ENCODE measurements around the gene RGS12.

RGS12 gene

GRCh38 chr4:3307891-3308575 is 15.2 kb downstream of the RGS12 start:
- no peak overlapping the region for H3K27ac ChIP-seq (ENCODE audit: low read depth, low read length)
- no peak overlapping the region for H3K9ac ChIP-seq (ENCODE audit: low read depth, low read length)
- H3K4me1 ChIP-seq (ENCODE audit: control insufficient read depth, insufficient read depth, low read length), result peaks cover 15% of the 10 kb centered on the region
- H3K9me3 ChIP-seq (ENCODE audit: control insufficient read depth, insufficient read depth, low read length), result no peaks in the 10 kb centered on the region
- no peak overlapping the region for H3K4me3 ChIP-seq (ENCODE audit: low read depth, low read length)
- no peaks in the 10 kb centered on the region for H3K27me3 ChIP-seq (ENCODE audit: control insufficient read depth, insufficient read depth, low read length)
- H3K36me3 ChIP-seq (ENCODE audit: control insufficient read depth, insufficient read depth, low read length), result no peaks in the 10 kb centered on the region

- no peak overlapping the region for H3K4me3 ChIP-seq (ENCODE audit: low read depth, low read length)
- H3K9me3 ChIP-seq (ENCODE audit: control insufficient read depth, insufficient read depth, low read length), result no peaks in the 10 kb centered on the region
- no peak overlapping the region for H3K27ac ChIP-seq (ENCODE audit: low read depth, low read length)
- no peak overlapping the region for H3K9ac ChIP-seq (ENCODE audit: low read depth, low read length)
- H3K36me3 ChIP-seq (ENCODE audit: control insufficient read depth, insufficient read depth, low read length), result no peaks in the 10 kb centered on the region
- H3K27me3 ChIP-seq (ENCODE audit: control insufficient read depth, insufficient read depth, low read length), result no peaks in the 10 kb centered on the region
- H3K4me1 ChIP-seq (ENCODE audit: control insufficient read depth, insufficient read depth, low read length), result peaks cover 10% of the 10 kb centered on the region; the same call in 1 of the 2 replicates
Measured at GRCh38 chr4:3308691-3309090, 15.9 kb downstream of the RGS12 start.

- Histone ChIP-seq H3K27me3 (ENCODE audit: control insufficient read depth, insufficient read depth, low read length) (no peaks in the 10 kb centered on the region), H3K9ac (ENCODE audit: low read depth, low read length) (no peak overlapping the region), H3K4me1 (ENCODE audit: control insufficient read depth, insufficient read depth, low read length) (no peaks in the 10 kb centered on the region), H3K4me3 (ENCODE audit: low read depth, low read length) (no peak overlapping the region), H3K36me3 (ENCODE audit: control insufficient read depth, insufficient read depth, low read length) (no peaks in the 10 kb centered on the region), H3K27ac (ENCODE audit: low read depth, low read length) (no peak overlapping the region), H3K9me3 (ENCODE audit: control insufficient read depth, insufficient read depth, low read length) (no peaks in the 10 kb centered on the region)
Measured at GRCh38 chr4:3310301-3311094, 17.7 kb downstream of the RGS12 start.

- no peak overlapping the region for H3K4me3 ChIP-seq (ENCODE audit: low read depth, low read length)
- H3K27me3 ChIP-seq (ENCODE audit: control insufficient read depth, insufficient read depth, low read length), result no peaks in the 10 kb centered on the region
- no peak overlapping the region for H3K9ac ChIP-seq (ENCODE audit: low read depth, low read length)
- no peaks in the 10 kb centered on the region for H3K36me3 ChIP-seq (ENCODE audit: control insufficient read depth, insufficient read depth, low read length)
- no peak overlapping the region for H3K27ac ChIP-seq (ENCODE audit: low read depth, low read length)
- H3K9me3 ChIP-seq (ENCODE audit: control insufficient read depth, insufficient read depth, low read length), result no peaks in the 10 kb centered on the region
- H3K4me1 ChIP-seq (ENCODE audit: control insufficient read depth, insufficient read depth, low read length), result no peaks in the 10 kb centered on the region
Measured at GRCh38 chr4:3311095-3311372, 18.2 kb downstream of the RGS12 start.

- Histone ChIP-seq H3K27ac (ENCODE audit: low read depth, low read length) (no peak overlapping the region), H3K9ac (ENCODE audit: low read depth, low read length) (no peak overlapping the region), H3K4me3 (ENCODE audit: low read depth, low read length) (no peak overlapping the region), H3K9me3 (ENCODE audit: control insufficient read depth, insufficient read depth, low read length) (no peaks in the 10 kb centered on the region), H3K36me3 (ENCODE audit: control insufficient read depth, insufficient read depth, low read length) (no peaks in the 10 kb centered on the region), H3K27me3 (ENCODE audit: control insufficient read depth, insufficient read depth, low read length) (no peaks in the 10 kb centered on the region), H3K4me1 (ENCODE audit: control insufficient read depth, insufficient read depth, low read length) (no peaks in the 10 kb centered on the region)
Measured at GRCh38 chr4:3311489-3312171, 18.8 kb downstream of the RGS12 start.

GRCh38 chr4:3312362-3312761 is 19.5 kb downstream of the RGS12 start:
- Histone ChIP-seq H3K36me3 (ENCODE audit: control insufficient read depth, insufficient read depth, low read length) (no peaks in the 10 kb centered on the region), H3K9me3 (ENCODE audit: control insufficient read depth, insufficient read depth, low read length) (no peaks in the 10 kb centered on the region), H3K27me3 (ENCODE audit: control insufficient read depth, insufficient read depth, low read length) (no peaks in the 10 kb centered on the region), H3K4me3 (ENCODE audit: low read depth, low read length) (no peak overlapping the region), H3K4me1 (ENCODE audit: control insufficient read depth, insufficient read depth, low read length) (no peaks in the 10 kb centered on the region), H3K27ac (ENCODE audit: low read depth, low read length) (no peak overlapping the region), H3K9ac (ENCODE audit: low read depth, low read length) (no peak overlapping the region)

GRCh38 chr4:3313139-3313538 is 20.3 kb downstream of the RGS12 start:
- no peaks in the 10 kb centered on the region; the same call in 1 of the 2 replicates for H3K36me3 ChIP-seq (ENCODE audit: control insufficient read depth, insufficient read depth, low read length)
- H3K27ac ChIP-seq (ENCODE audit: low read depth, low read length), result no peak overlapping the region
- H3K4me1 ChIP-seq (ENCODE audit: control insufficient read depth, insufficient read depth, low read length), result no peaks in the 10 kb centered on the region
- H3K9me3 ChIP-seq (ENCODE audit: control insufficient read depth, insufficient read depth, low read length), result no peaks in the 10 kb centered on the region
- H3K4me3 ChIP-seq (ENCODE audit: low read depth, low read length), result no peak overlapping the region
- H3K9ac ChIP-seq (ENCODE audit: low read depth, low read length), result no peak overlapping the region
- no peaks in the 10 kb centered on the region for H3K27me3 ChIP-seq (ENCODE audit: control insufficient read depth, insufficient read depth, low read length)

- H3K9me3 ChIP-seq (ENCODE audit: control insufficient read depth, insufficient read depth, low read length), result no peaks in the 10 kb centered on the region
- no peaks in the 10 kb centered on the region; the same call in 1 of the 2 replicates for H3K36me3 ChIP-seq (ENCODE audit: control insufficient read depth, insufficient read depth, low read length)
- no peaks in the 10 kb centered on the region for H3K4me1 ChIP-seq (ENCODE audit: control insufficient read depth, insufficient read depth, low read length)
- no peak overlapping the region for H3K4me3 ChIP-seq (ENCODE audit: low read depth, low read length)
- H3K9ac ChIP-seq (ENCODE audit: low read depth, low read length), result no peak overlapping the region
- H3K27ac ChIP-seq (ENCODE audit: low read depth, low read length), result no peak overlapping the region
- H3K27me3 ChIP-seq (ENCODE audit: control insufficient read depth, insufficient read depth, low read length), result no peaks in the 10 kb centered on the region
Measured at GRCh38 chr4:3313556-3314228, 20.9 kb downstream of the RGS12 start.

GRCh38 chr4:3314706-3315260 is 22.0 kb downstream of the RGS12 start:
- no peak overlapping the region for H3K27ac ChIP-seq (ENCODE audit: low read depth, low read length)
- H3K27me3 ChIP-seq (ENCODE audit: control insufficient read depth, insufficient read depth, low read length), result no peaks in the 10 kb centered on the region

GRCh38 chr4:3315566-3315965 is 22.7 kb downstream of the RGS12 start:
- H3K4me3 ChIP-seq (ENCODE audit: low read depth, low read length), result no peak overlapping the region
- H3K9ac ChIP-seq (ENCODE audit: low read depth, low read length), result no peak overlapping the region
- H3K4me1 ChIP-seq (ENCODE audit: control insufficient read depth, insufficient read depth, low read length), result peaks cover 4% of the 10 kb centered on the region; the same call in 1 of the 2 replicates
- H3K27me3 ChIP-seq (ENCODE audit: control insufficient read depth, insufficient read depth, low read length), result no peaks in the 10 kb centered on the region
- no peaks in the 10 kb centered on the region; the same call in 1 of the 2 replicates for H3K36me3 ChIP-seq (ENCODE audit: control insufficient read depth, insufficient read depth, low read length)
- H3K27ac ChIP-seq (ENCODE audit: low read depth, low read length), result no peak overlapping the region
- no peaks in the 10 kb centered on the region for H3K9me3 ChIP-seq (ENCODE audit: control insufficient read depth, insufficient read depth, low read length)

More at GRCh38 chr4:3314706-3315260, 22.0 kb downstream of the RGS12 start:
- no peaks in the 10 kb centered on the region; the same call in 1 of the 2 replicates for H3K36me3 ChIP-seq (ENCODE audit: control insufficient read depth, insufficient read depth, low read length)
- peaks cover 4% of the 10 kb centered on the region; the same call in 1 of the 2 replicates for H3K4me1 ChIP-seq (ENCODE audit: control insufficient read depth, insufficient read depth, low read length)
- no peaks in the 10 kb centered on the region for H3K9me3 ChIP-seq (ENCODE audit: control insufficient read depth, insufficient read depth, low read length)
- H3K4me3 ChIP-seq (ENCODE audit: low read depth, low read length), result no peak overlapping the region
- H3K9ac ChIP-seq (ENCODE audit: low read depth, low read length), result no peak overlapping the region

Data from HUES48 (cell line).